Retinal pigment epithelial cell (primary cell): ENCODE measurements around the gene CTRL.
"Not testable (repeated sequence)": the region's sequence is repeated elsewhere in the genome, so short reads cannot be mapped to it uniquely, and the experiment has no call there.

Source experiments
- DNase-seq: peaks from one replicate; pipeline ENCODE4 v3.0.0-alpha.2; 2010; ENCODE audit warnings: low read depth
- H3K4me3 ChIP-seq: 2 replicates; pipeline ENCODE4 v1.5.1; 2011; ENCODE audit warnings: mild to moderate bottlenecking, low read length, control low read depth, moderate library complexity
- CTCF ChIP-seq: conservative IDR thresholded peaks from 2 replicates; pipeline ENCODE4 v1.5.1; 2011; ENCODE audit warnings: low read depth, low read length, control low read depth, inconsistent platforms

The CTRL gene

GRCh38 chr16:67922221-67922620, 9.4 kb downstream of the CTRL start:
- DNase-seq = no peak
- no peak for TF ChIP-seq CTCF
- H3K4me3 ChIP-seq = no peak overlapping the region

- no peak for DNase-seq
- no peak overlapping the region for H3K4me3 ChIP-seq
- TF ChIP-seq CTCF = no peak
Observed at GRCh38 chr16:67919622-67920221, 11.9 kb downstream of the CTRL start.

GRCh38 chr16:67917852-67918236, 13.8 kb downstream of the CTRL start:
- DNase-seq = no peak
- TF ChIP-seq CTCF = no peak
- no peak overlapping the region for H3K4me3 ChIP-seq

DNA sequence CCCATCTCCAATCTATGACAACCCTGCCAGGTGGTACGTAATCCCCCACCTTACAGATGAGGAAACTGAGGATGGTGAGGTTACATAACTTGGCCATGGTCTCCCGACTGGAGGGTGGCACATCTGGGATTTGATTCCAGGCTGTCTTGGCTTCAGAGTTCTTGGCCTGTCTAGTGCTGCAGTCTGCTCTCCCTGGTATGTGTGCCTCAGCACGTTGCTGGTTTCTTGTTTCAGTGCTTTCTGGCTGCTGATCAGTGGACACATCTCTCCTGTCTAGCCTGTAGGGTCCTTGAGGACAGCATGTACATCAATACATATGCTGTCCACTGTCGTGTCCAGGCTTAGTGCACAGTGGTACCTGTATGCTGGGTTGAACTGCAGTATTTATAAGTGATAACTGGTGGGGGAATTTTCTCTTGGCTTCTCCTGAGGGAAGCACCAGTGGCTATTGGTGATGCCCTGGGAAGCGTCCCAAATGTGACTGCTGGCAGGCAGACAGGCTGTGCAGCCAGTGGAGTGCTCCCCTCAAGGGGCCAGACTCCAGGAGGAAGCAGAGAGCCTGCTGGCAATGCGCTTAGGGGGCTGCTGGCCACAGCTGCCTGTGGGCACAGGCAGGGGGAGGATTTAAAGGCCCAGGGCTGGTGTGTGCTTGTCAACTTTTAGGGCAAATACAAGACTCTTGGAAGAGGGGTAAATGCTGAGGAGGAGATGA, 14.4 kb downstream of the CTRL start:
- no peak overlapping the region for H3K4me3 ChIP-seq
- no peak for DNase-seq
- TF ChIP-seq CTCF = no peak

GRCh38 chr16:67915831-67916723, 15.6 kb downstream of the CTRL start:
- TF ChIP-seq CTCF = no peak
- no peak overlapping the region for H3K4me3 ChIP-seq
- no peak for DNase-seq

GRCh38 chr16:67915496-67915769, 16.2 kb downstream of the CTRL start:
- not testable (repeated sequence) for H3K4me3 ChIP-seq, DNase-seq

GRCh38 chr16:67914758-67915495, 16.7 kb downstream of the CTRL start:
- TF ChIP-seq CTCF = no peak
- H3K4me3 ChIP-seq = no peak overlapping the region
- DNase-seq = no peak
